SK-N-SH (cell line): Measurements from ENCODE around the gene CARS2. TPM values are rescaled to one million over a fixed set of nuclear protein-coding genes. Genes with fewer than 3 reads are reported as not detected.

ENCODE experiments used
- CTCF ChIA-PET: fragments of 300-600, 350-600 bp; formaldehyde crosslinking; extraction: SDS; loops from one replicate; lab custom pipeline; 2021; lab: Yijun Ruan, JAX
- POLR2A ChIA-PET: fragments of 350-600 bp; sonication (Branson Sonifier 250); formaldehyde crosslinking; extraction: SDS; loops from one replicate; lab custom pipeline; 2020; ENCODE audit warnings: antibody characterized with exemption, inconsistent platforms; lab: Yijun Ruan, JAX
- DNase-seq: peaks from one replicate; pipeline ENCODE4 v3.0.0; 2012
- H2AFZ ChIP-seq: fragments of 200-600 bp; sonication (generic); 2 replicates; pipeline ENCODE4 v1.8.1; 2016; ENCODE audit warnings: antibody characterized with exemption, mild to moderate bottlenecking, low read depth
- H3F3A ChIP-seq: fragments of 200-600 bp; sonication (generic); replicated peaks from 2 replicates; pipeline ENCODE3; 2016; ENCODE audit warnings: antibody characterized with exemption, mild to moderate bottlenecking; ENCODE audit not compliant: insufficient read depth
- H3K27ac ChIP-seq, 2 experiments: fragments of 200-500 bp in 1 of 2; fragments of 200-600 bp in 1 of 2; sonication (Bioruptor generic) in 1 of 2; sonication (generic), shearing (Covaris generic) in 1 of 2; 2 replicates each; pipeline versions ENCODE4 v1.5.1 to v1.6.1; 2014 to 2016; ENCODE audit warnings: low read depth in 2 of 2, inconsistent platforms in 1 of 2, low read length in 1 of 2, mild to moderate bottlenecking in 1 of 2, mixed read lengths in 1 of 2
- H3K27me3 ChIP-seq: fragments of 200-600 bp; sonication (generic), shearing (Covaris generic); 2 replicates; pipeline ENCODE4 v1.6.1; 2016; ENCODE audit warnings: mixed run types; ENCODE audit not compliant: insufficient read depth
- H3K36me3 ChIP-seq, 2 experiments: fragments of 200-500 bp in 1 of 2; fragments of 200-600 bp in 1 of 2; sonication (Bioruptor generic) in 1 of 2; sonication (generic) in 1 of 2; replicated peaks in 1 of 2; 2 replicates each; pipeline versions ENCODE3 to v1.5.1; 2014 to 2016; ENCODE audit warnings: low read length in 1 of 2, mild to moderate bottlenecking in 1 of 2; ENCODE audit not compliant: insufficient read depth in 2 of 2, control insufficient read depth in 1 of 2
- H3K4me1 ChIP-seq, 2 experiments: fragments of 200-500 bp in 1 of 2; fragments of 200-600 bp in 1 of 2; sonication (Bioruptor generic) in 1 of 2; sonication (generic), shearing (Covaris generic) in 1 of 2; 2 replicates each; pipeline versions ENCODE4 v1.5.1 to v1.6.1; 2014 to 2016; ENCODE audit warnings: low read depth in 1 of 2, low read length in 1 of 2, mixed run types in 1 of 2; ENCODE audit not compliant: insufficient read depth in 2 of 2, control insufficient read depth in 1 of 2
- H3K4me2 ChIP-seq: fragments of 200-600 bp; sonication (generic), shearing (Covaris generic); 2 replicates; pipeline ENCODE4 v1.6.1; 2017; ENCODE audit warnings: mixed run types
- H3K4me3 ChIP-seq, 2 experiments: fragments of 200-500 bp in 1 of 2; fragments of 200-600 bp in 1 of 2; sonication (Bioruptor generic) in 1 of 2; sonication (generic), shearing (Covaris generic) in 1 of 2; 2 replicates each; pipeline versions ENCODE4 v1.5.1 to v1.8.1; 2014 to 2016; ENCODE audit warnings: low read depth in 2 of 2, inconsistent platforms in 1 of 2, low read length in 1 of 2, mild to moderate bottlenecking in 1 of 2, mixed read lengths in 1 of 2, moderate library complexity in 1 of 2
- H3K79me2 ChIP-seq: fragments of 200-600 bp; sonication (generic); 2 replicates; pipeline ENCODE4 v1.8.1; 2017; ENCODE audit warnings: mild to moderate bottlenecking; ENCODE audit not compliant: insufficient read depth
- H3K9ac ChIP-seq: fragments of 200-600 bp; sonication (generic); 2 replicates; pipeline ENCODE4 v1.6.1; 2017; ENCODE audit warnings: mixed run types
- H3K9me2 ChIP-seq: fragments of 200-600 bp; sonication (generic); 2 replicates; pipeline ENCODE4 v1.6.1; 2017; ENCODE audit warnings: mixed run types
- H3K9me3 ChIP-seq: fragments of 200-600 bp; sonication (generic); 2 replicates; pipeline ENCODE4 v1.6.1; 2017; ENCODE audit warnings: mixed run types, mild to moderate bottlenecking, moderate library complexity
- H4K20me1 ChIP-seq: fragments of 200-600 bp; sonication (generic); 2 replicates; pipeline ENCODE4 v1.6.1; 2017; ENCODE audit warnings: mild to moderate bottlenecking, mixed run types; ENCODE audit not compliant: insufficient read depth
- CHD2 ChIP-seq: fragments of 150-350 bp; IDR thresholded peaks from 2 replicates; pipeline ENCODE4 v1.6.1; 2018; ENCODE audit warnings: low read length; ENCODE audit not compliant: partially characterized antibody
- ELF1 ChIP-seq: IDR thresholded peaks from 2 replicates; pipeline ENCODE4 v1.4.0; 2012
- EZH2phosphoT487 ChIP-seq: fragments of 200-600 bp; sonication (generic); IDR thresholded peaks from 2 replicates; pipeline ENCODE4 v1.6.1; 2017; ENCODE audit warnings: low read depth, mixed run types, mild to moderate bottlenecking, antibody characterized with exemption, moderate library complexity, borderline replicate concordance
- FOXJ3 ChIP-seq: sonication (generic); formaldehyde crosslinking; IDR thresholded peaks from 2 replicates; pipeline ENCODE4 v1.5.1; 2020; ENCODE audit warnings: mild to moderate bottlenecking, missing genetic modification reagents
- FOXM1 ChIP-seq: IDR thresholded peaks from 2 replicates; pipeline ENCODE4 v1.4.0; 2012; ENCODE audit warnings: low read depth, mild to moderate bottlenecking
- GABPA ChIP-seq: IDR thresholded peaks from 2 replicates; pipeline ENCODE4 v1.4.0; 2012; ENCODE audit warnings: low read depth, mild to moderate bottlenecking
- JUND ChIP-seq: IDR thresholded peaks from 2 replicates; pipeline ENCODE4 v1.4.0; 2012
- MAX ChIP-seq: IDR thresholded peaks from 2 replicates; pipeline ENCODE4 v1.4.0; 2012; ENCODE audit warnings: low read depth
- NRF1 ChIP-seq: IDR thresholded peaks from 2 replicates; pipeline ENCODE4 v1.6.1; 2012; ENCODE audit warnings: low read depth, mild to moderate bottlenecking, low read length
- POLR2AphosphoS5 ChIP-seq: IDR thresholded peaks from 2 replicates; pipeline ENCODE4 v1.6.1; 2012; ENCODE audit warnings: low read depth, low read length
- RAD21 ChIP-seq: IDR thresholded peaks from 2 replicates; pipeline ENCODE4 v1.6.1; 2012; ENCODE audit warnings: mild to moderate bottlenecking, low read length
- RCOR1 ChIP-seq: fragments of 150-350 bp; IDR thresholded peaks from 2 replicates; pipeline ENCODE4 v1.6.1; 2017; ENCODE audit warnings: antibody characterized with exemption, low read length
- RFX5 ChIP-seq: IDR thresholded peaks from 2 replicates; pipeline ENCODE4 v1.6.1; 2012; ENCODE audit warnings: mild to moderate bottlenecking, improper control_type of control experiment, low read length
- TAF1 ChIP-seq: IDR thresholded peaks from 2 replicates; pipeline ENCODE4 v1.6.1; 2012; ENCODE audit warnings: low read depth, mild to moderate bottlenecking, low read length, moderate library complexity, borderline replicate concordance
- TCF12 ChIP-seq: IDR thresholded peaks from 2 replicates; pipeline ENCODE4 v1.4.0; 2012
- YY1 ChIP-seq: IDR thresholded peaks from 2 replicates; pipeline ENCODE4 v1.4.0; 2012; ENCODE audit warnings: low read depth, mild to moderate bottlenecking
- WGBS: methylation state at CpG from one replicate; pipeline ENCODE4 v1.1.6; 2017; ENCODE audit warnings: low lambda C conversion rate; 5-methylcytosine and 5-hydroxymethylcytosine counted together
- polyA plus RNA-seq, 3 experiments: library from polyadenylated mRNA; depleted of rRNA; stranded (reverse); fragments of >200 nt; gene quantifications; 2 replicates each; pipeline ENCODE4 v1.2.3, GENCODE V29; 2012
- TF ChIP-seq, protein P1 (sequence below): IDR thresholded peaks from 2 replicates; pipeline ENCODE4 v1.6.1; 2012; ENCODE audit warnings: mild to moderate bottlenecking, low read depth, low read length, moderate library complexity
- TF ChIP-seq, protein P2 (sequence below): fragments of 150-350 bp; IDR thresholded peaks from 2 replicates; pipeline ENCODE4 v1.6.1; 2016; ENCODE audit warnings: mild to moderate bottlenecking, low read depth, low read length
- TF ChIP-seq, protein P3 (sequence below): fragments of 200-600 bp; sonication (generic); IDR thresholded peaks from 2 replicates; pipeline ENCODE4 v1.6.1; 2017; ENCODE audit warnings: antibody characterized with exemption, mild to moderate bottlenecking, moderate library complexity

CARS2 gene
- polyA plus RNA-seq, 1 of the 3 experiments (the other 2 are of a cell fraction): 78.6 TPM

DNA sequence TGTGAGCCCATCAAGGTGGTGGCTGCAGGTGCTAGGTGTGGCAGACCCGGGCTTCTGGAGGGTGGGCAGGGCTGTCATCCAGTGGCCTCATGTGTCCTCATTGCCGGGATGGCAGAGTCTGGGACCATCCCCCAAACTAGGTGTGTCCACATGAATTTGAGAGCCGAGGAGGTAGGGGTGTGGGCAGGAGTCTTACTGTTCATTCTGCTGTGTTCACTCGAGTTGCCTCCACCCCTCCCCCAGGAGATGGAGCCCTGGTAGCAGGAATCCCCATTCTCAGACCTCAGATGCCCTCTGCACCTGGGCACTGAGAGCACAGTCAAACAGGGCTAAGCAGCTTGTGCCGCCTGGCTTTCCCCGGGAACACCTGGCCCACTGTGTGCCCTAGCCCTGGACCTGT lies 68.2 kb downstream of the CARS2 start:
- peaks cover 21 to 77% of the 10 kb centered on the region in 2 experiments for H3K36me3 ChIP-seq

GRCh38 chr13:110637275-110637674 lies 68.6 kb downstream of the CARS2 start:
- H3F3A ChIP-seq: peaks cover 7% of the 10 kb centered on the region
- H3K36me3 ChIP-seq: peaks cover 21 to 73% of the 10 kb centered on the region in 2 experiments
- H3K4me2 ChIP-seq: no peak overlapping the region
- no peaks in the 10 kb centered on the region for H3K9me3 ChIP-seq
- ChIA-PET POLR2A (no interaction called here), CTCF (no interaction called here)
- H4K20me1 ChIP-seq: peaks cover 6% of the 10 kb centered on the region; the same call in 1 of the 2 replicates
- H2AFZ ChIP-seq: no peak overlapping the region
- H3K4me1 ChIP-seq: peaks cover 0 to 17% of the 10 kb centered on the region in 2 experiments; a peak in 2 of 4 replicates
- H3K9ac ChIP-seq: no peak overlapping the region
- WGBS: 92% methylated on average over 6 of the region's 6 CpGs
- H3K27ac ChIP-seq: no peak overlapping the region
- no peaks in the 10 kb centered on the region for H3K9me2 ChIP-seq
- no peaks in the 10 kb centered on the region for H3K27me3 ChIP-seq
- no peak for DNase-seq
- no peak overlapping the region for H3K4me3 ChIP-seq
- peaks cover 25% of the 10 kb centered on the region; the same call in 1 of the 2 replicates for H3K79me2 ChIP-seq
- TF ChIP-seq NRF1 (no peak), TCF12 (no peak), CHD2 (no peak), RFX5 (no peak), POLR2AphosphoS5 (no peak), YY1 (no peak), GABPA (no peak), EZH2phosphoT487 (no peak), TAF1 (no peak), RCOR1 (no peak), JUND (no peak), FOXM1 (no peak)
- TF ChIP-seq, protein P1, sequence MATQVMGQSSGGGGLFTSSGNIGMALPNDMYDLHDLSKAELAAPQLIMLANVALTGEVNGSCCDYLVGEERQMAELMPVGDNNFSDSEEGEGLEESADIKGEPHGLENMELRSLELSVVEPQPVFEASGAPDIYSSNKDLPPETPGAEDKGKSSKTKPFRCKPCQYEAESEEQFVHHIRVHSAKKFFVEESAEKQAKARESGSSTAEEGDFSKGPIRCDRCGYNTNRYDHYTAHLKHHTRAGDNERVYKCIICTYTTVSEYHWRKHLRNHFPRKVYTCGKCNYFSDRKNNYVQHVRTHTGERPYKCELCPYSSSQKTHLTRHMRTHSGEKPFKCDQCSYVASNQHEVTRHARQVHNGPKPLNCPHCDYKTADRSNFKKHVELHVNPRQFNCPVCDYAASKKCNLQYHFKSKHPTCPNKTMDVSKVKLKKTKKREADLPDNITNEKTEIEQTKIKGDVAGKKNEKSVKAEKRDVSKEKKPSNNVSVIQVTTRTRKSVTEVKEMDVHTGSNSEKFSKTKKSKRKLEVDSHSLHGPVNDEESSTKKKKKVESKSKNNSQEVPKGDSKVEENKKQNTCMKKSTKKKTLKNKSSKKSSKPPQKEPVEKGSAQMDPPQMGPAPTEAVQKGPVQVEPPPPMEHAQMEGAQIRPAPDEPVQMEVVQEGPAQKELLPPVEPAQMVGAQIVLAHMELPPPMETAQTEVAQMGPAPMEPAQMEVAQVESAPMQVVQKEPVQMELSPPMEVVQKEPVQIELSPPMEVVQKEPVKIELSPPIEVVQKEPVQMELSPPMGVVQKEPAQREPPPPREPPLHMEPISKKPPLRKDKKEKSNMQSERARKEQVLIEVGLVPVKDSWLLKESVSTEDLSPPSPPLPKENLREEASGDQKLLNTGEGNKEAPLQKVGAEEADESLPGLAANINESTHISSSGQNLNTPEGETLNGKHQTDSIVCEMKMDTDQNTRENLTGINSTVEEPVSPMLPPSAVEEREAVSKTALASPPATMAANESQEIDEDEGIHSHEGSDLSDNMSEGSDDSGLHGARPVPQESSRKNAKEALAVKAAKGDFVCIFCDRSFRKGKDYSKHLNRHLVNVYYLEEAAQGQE: no peak
- TF ChIP-seq, protein P2, sequence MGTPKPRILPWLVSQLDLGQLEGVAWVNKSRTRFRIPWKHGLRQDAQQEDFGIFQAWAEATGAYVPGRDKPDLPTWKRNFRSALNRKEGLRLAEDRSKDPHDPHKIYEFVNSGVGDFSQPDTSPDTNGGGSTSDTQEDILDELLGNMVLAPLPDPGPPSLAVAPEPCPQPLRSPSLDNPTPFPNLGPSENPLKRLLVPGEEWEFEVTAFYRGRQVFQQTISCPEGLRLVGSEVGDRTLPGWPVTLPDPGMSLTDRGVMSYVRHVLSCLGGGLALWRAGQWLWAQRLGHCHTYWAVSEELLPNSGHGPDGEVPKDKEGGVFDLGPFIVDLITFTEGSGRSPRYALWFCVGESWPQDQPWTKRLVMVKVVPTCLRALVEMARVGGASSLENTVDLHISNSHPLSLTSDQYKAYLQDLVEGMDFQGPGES: no peak

More for the DNA sequence above, 68.2 kb downstream of the CARS2 start:
- H3K79me2 ChIP-seq: peaks cover 20% of the 10 kb centered on the region; the same call in 1 of the 2 replicates
- no peak overlapping the region for H3K27ac ChIP-seq
- H3K4me2 ChIP-seq: no peak overlapping the region
- H3K9me3 ChIP-seq: no peaks in the 10 kb centered on the region
- H3K4me3 ChIP-seq: no peak overlapping the region
- TF ChIP-seq FOXJ3 (no peak), RAD21 (no peak), ELF1 (no peak), NRF1 (no peak), MAX (no peak), TAF1 (no peak)
- TF ChIP-seq, protein P3, sequence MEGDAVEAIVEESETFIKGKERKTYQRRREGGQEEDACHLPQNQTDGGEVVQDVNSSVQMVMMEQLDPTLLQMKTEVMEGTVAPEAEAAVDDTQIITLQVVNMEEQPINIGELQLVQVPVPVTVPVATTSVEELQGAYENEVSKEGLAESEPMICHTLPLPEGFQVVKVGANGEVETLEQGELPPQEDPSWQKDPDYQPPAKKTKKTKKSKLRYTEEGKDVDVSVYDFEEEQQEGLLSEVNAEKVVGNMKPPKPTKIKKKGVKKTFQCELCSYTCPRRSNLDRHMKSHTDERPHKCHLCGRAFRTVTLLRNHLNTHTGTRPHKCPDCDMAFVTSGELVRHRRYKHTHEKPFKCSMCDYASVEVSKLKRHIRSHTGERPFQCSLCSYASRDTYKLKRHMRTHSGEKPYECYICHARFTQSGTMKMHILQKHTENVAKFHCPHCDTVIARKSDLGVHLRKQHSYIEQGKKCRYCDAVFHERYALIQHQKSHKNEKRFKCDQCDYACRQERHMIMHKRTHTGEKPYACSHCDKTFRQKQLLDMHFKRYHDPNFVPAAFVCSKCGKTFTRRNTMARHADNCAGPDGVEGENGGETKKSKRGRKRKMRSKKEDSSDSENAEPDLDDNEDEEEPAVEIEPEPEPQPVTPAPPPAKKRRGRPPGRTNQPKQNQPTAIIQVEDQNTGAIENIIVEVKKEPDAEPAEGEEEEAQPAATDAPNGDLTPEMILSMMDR: no peak
- TF ChIP-seq, protein P2: no peak
- H2AFZ ChIP-seq: no peak overlapping the region
- peaks cover 0 to 17% of the 10 kb centered on the region in 2 experiments; a peak in 2 of 4 replicates for H3K4me1 ChIP-seq
- H4K20me1 ChIP-seq: peaks cover 6% of the 10 kb centered on the region; the same call in 1 of the 2 replicates
- no peaks in the 10 kb centered on the region for H3K27me3 ChIP-seq
- no peaks in the 10 kb centered on the region for H3K9me2 ChIP-seq
- peak; percentile 32 for DNase-seq
- ChIA-PET POLR2A (no interaction called here), CTCF (no interaction called here)
- H3F3A ChIP-seq: peaks cover 7% of the 10 kb centered on the region
- WGBS: 85% methylated on average over 4 of the region's 6 CpGs
- H3K9ac ChIP-seq: no peak overlapping the region
